HCT116 (cell line): ENCODE data around the gene FBXL7. TPM values are rescaled to one million over a fixed set of nuclear protein-coding genes. Genes with fewer than 3 reads are reported as not detected.

Experiments used
- ATAC-seq: fragments of 200-7000 bp; cut with Tn5 transposase; 2 replicates; pipeline ENCODE4 v1.9.1; 2020; ENCODE audit warnings: mild to moderate bottlenecking, moderate library complexity
- BruUV-seq: library from RNA; stranded (reverse); fragments of 400-500 nt; replicated peaks from 2 replicates; lab custom pipeline; 2021; lab: Mats Ljungman, UMichigan
- CTCF ChIA-PET: fragments of 300-600 bp; sonication (Branson Sonifier 250); formaldehyde crosslinking; loops from one replicate; lab custom pipeline; 2021; ENCODE audit warnings: antibody characterized with exemption; lab: Charles Lee
- POLR2A ChIA-PET: fragments of 300-600, 350-600 bp; sonication (Branson Sonifier 250); formaldehyde crosslinking; loops from one replicate; lab custom pipeline; 2021; ENCODE audit warnings: antibody characterized with exemption; lab: Charles Lee
- RAD21 ChIA-PET, 2 experiments: fragments of 300-600 bp; sonication (Branson Sonifier 250); formaldehyde crosslinking; loops; one replicate each; lab custom pipeline; 2023; ENCODE audit warnings: low total read pairs in 2 of 2; ENCODE audit not compliant: uncharacterized antibody in 2 of 2, unreplicated experiment in 2 of 2, low non-redundant PET in 1 of 2; lab: Charles Lee
- DNase-seq: peaks from one replicate; pipeline ENCODE4 v3.0.0-alpha.2; 2010; ENCODE audit warnings: low read depth, low spot score
- H2AFZ ChIP-seq: fragments of 200-600 bp; shearing (Covaris generic), sonication (generic); 2 replicates; pipeline ENCODE4 v1.6.1; 2017; ENCODE audit warnings: low read depth, mixed run types, mixed read lengths, antibody characterized with exemption, low read length; ENCODE audit not compliant: poor library complexity, severe bottlenecking
- H3K27ac ChIP-seq: 2 replicates; pipeline ENCODE4 v1.5.1; 2012; ENCODE audit warnings: low read depth, low read length
- H3K27me3 ChIP-seq: fragments of 200-600 bp; sonication (generic); 2 replicates; pipeline ENCODE4 v1.6.1; 2016; ENCODE audit warnings: mixed run types, low read length, mixed read lengths; ENCODE audit not compliant: insufficient read depth
- H3K36me3 ChIP-seq, 2 experiments: fragments of 200-500 bp in 1 of 2; fragments of 200-600 bp in 1 of 2; sonication (Bioruptor generic) in 1 of 2; sonication (generic) in 1 of 2; 2 replicates each; pipeline versions ENCODE4 v1.5.1 to v1.6.1; 2014 to 2016; ENCODE audit warnings: low read length in 2 of 2, inconsistent platforms in 1 of 2, mixed read lengths in 1 of 2, mixed run types in 1 of 2; ENCODE audit not compliant: insufficient read depth in 2 of 2, control insufficient read depth in 1 of 2
- H3K4me1 ChIP-seq, 2 experiments: fragments of 200-600 bp in 1 of 2; sonication (generic) in 1 of 2; 2 replicates each; pipeline versions ENCODE4 v1.5.1 to v1.6.1; 2012 to 2017; ENCODE audit warnings: low read length in 2 of 2, inconsistent platforms in 1 of 2, mild to moderate bottlenecking in 1 of 2, mixed read lengths in 1 of 2, mixed run types in 1 of 2, moderate library complexity in 1 of 2; ENCODE audit not compliant: insufficient read depth in 2 of 2, control insufficient read depth in 1 of 2
- H3K4me2 ChIP-seq: fragments of 200-600 bp; sonication (generic); 2 replicates; pipeline ENCODE4 v1.6.1; 2017; ENCODE audit warnings: mixed run types, low read length, mixed read lengths
- H3K4me3 ChIP-seq, 2 experiments: fragments of 200-600 bp in 1 of 2; sonication (generic) in 1 of 2; replicated peaks in 1 of 2; 2 replicates each; pipeline ENCODE4 v1.5.1; 2011 to 2016; ENCODE audit warnings: low read length in 2 of 2, control low read depth in 1 of 2, low read depth in 1 of 2, mild to moderate bottlenecking in 1 of 2, mixed read lengths in 1 of 2, mixed run types in 1 of 2
- H3K79me2 ChIP-seq: fragments of 200-600 bp; sonication (generic); 2 replicates; pipeline ENCODE4 v1.6.1; 2017; ENCODE audit warnings: mild to moderate bottlenecking, mixed run types, low read length, moderate library complexity, mixed read lengths; ENCODE audit not compliant: insufficient read depth
- H3K9ac ChIP-seq: fragments of 200-600 bp; sonication (generic); 2 replicates; pipeline ENCODE4 v1.6.1; 2016; ENCODE audit warnings: low read length, mixed read lengths
- H3K9me2 ChIP-seq: fragments of 200-600 bp; sonication (generic), shearing (Covaris generic); 2 replicates; pipeline ENCODE4 v1.6.1; 2017; ENCODE audit warnings: mixed run types, mild to moderate bottlenecking, moderate library complexity; ENCODE audit not compliant: insufficient read depth
- H3K9me3 ChIP-seq, 2 experiments: fragments of 200-500 bp in 1 of 2; fragments of 200-600 bp in 1 of 2; sonication (Bioruptor generic) in 1 of 2; sonication (generic) in 1 of 2; 2 replicates each; pipeline ENCODE4 v1.6.1; 2014 to 2017; ENCODE audit warnings: low read length in 2 of 2, mixed read lengths in 2 of 2, inconsistent platforms in 1 of 2, low read depth in 1 of 2, mild to moderate bottlenecking in 1 of 2, mixed run types in 1 of 2, moderate library complexity in 1 of 2; ENCODE audit not compliant: control insufficient read depth in 1 of 2, insufficient read depth in 1 of 2
- H4K20me1 ChIP-seq: fragments of 200-600 bp; sonication (generic), shearing (Covaris generic); 2 replicates; pipeline ENCODE4 v1.6.1; 2017; ENCODE audit warnings: mixed run types, mild to moderate bottlenecking, moderate library complexity; ENCODE audit not compliant: insufficient read depth
- CEBPB ChIP-seq: IDR thresholded peaks from 2 replicates; pipeline ENCODE4 v1.6.1; 2012; ENCODE audit warnings: low read depth
- EGR1 ChIP-seq: IDR thresholded peaks from 2 replicates; pipeline ENCODE4 v1.6.1; 2012; ENCODE audit warnings: low read depth
- ELF1 ChIP-seq: IDR thresholded peaks from 2 replicates; pipeline ENCODE4 v1.6.1; 2012; ENCODE audit warnings: low read depth, borderline replicate concordance
- EZH2 ChIP-seq: fragments of 200-600 bp; sonication (generic); IDR thresholded peaks from 2 replicates; pipeline ENCODE4 v1.6.1; 2017; ENCODE audit warnings: antibody characterized with exemption, mixed run types
- FOSL1 ChIP-seq: IDR thresholded peaks from 2 replicates; pipeline ENCODE4 v1.6.1; 2012; ENCODE audit warnings: low read depth
- SP1 ChIP-seq: IDR thresholded peaks from 2 replicates; pipeline ENCODE4 v1.6.1; 2012; ENCODE audit warnings: low read depth
- SRF ChIP-seq: IDR thresholded peaks from 2 replicates; pipeline ENCODE4 v1.6.1; 2012; ENCODE audit warnings: low read depth
- TCF7L2 ChIP-seq: IDR thresholded peaks from 2 replicates; pipeline ENCODE4 v1.7.0; 2011; ENCODE audit warnings: borderline replicate concordance, inconsistent platforms; ENCODE audit not compliant: insufficient read depth, insufficient read length; ENCODE audit errors: extremely low read depth
- ZNF274 ChIP-seq: fragments of 200-500 bp; sonication (Bioruptor generic); IDR thresholded peaks from 2 replicates; pipeline ENCODE4 v1.6.1; 2014; ENCODE audit warnings: mild to moderate bottlenecking, low read depth, low read length, inconsistent platforms
- intact Hi-C: fragments of 100-400 bp; cut with micrococcal nuclease; formaldehyde crosslinking; loops from 2 replicates; pipeline ENCODE4 v1.10.0; 2022
- total RNA-seq: library from RNA; stranded (reverse); gene quantifications from one replicate; pipeline ENCODE4 v1.2.1, GENCODE V29; 2021; ENCODE audit not compliant: unreplicated experiment
- TF ChIP-seq, protein P1 (sequence below): IDR thresholded peaks from 2 replicates; pipeline ENCODE4 v1.6.1; 2011; ENCODE audit warnings: mild to moderate bottlenecking, low read length, moderate library complexity; ENCODE audit not compliant: insufficient replicate concordance; ENCODE audit errors: extremely low read depth
- TF ChIP-seq, protein P2 (sequence below): IDR thresholded peaks from 2 replicates; pipeline ENCODE4 v1.6.1; 2012

The FBXL7 gene
- total RNA-seq, 1 experiment from 2014 or later = 0.05 TPM

DNA sequence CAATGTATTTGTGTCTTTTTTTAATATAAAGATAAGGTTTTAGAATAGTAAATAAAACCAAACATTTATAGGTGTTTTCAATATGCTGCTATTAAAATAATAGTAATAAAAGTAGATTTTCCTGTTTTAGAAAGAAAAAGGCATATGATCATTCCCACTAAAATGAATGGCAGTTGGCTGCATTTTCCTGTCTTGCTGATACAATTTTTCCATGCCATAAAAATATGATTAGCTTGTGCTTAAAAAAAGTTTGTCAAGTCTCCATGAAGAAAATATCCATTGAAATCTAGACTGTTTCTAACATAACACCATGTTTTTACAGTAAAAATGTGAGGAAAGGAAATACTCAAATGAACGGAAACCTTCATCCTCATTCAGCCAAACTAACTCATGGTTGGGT, 65.0 kb downstream of the FBXL7 start:
- H3K27me3 ChIP-seq = no peaks in the 10 kb centered on the region
- ATAC-seq (no peak), DNase-seq (no peak)
- intact Hi-C loops = no loop called here
- no peaks in the 10 kb centered on the region for H4K20me1 ChIP-seq
- ChIA-PET POLR2A (no interaction called here), RAD21 (no interaction called here), CTCF (no interaction called here)
- TF ChIP-seq SP1 (no peak), TCF7L2 (no peak), CEBPB (no peak), FOSL1 (no peak), SRF (no peak), ZNF274 (no peak), EZH2 (no peak), ELF1 (no peak), EGR1 (no peak)
- TF ChIP-seq, protein P1, sequence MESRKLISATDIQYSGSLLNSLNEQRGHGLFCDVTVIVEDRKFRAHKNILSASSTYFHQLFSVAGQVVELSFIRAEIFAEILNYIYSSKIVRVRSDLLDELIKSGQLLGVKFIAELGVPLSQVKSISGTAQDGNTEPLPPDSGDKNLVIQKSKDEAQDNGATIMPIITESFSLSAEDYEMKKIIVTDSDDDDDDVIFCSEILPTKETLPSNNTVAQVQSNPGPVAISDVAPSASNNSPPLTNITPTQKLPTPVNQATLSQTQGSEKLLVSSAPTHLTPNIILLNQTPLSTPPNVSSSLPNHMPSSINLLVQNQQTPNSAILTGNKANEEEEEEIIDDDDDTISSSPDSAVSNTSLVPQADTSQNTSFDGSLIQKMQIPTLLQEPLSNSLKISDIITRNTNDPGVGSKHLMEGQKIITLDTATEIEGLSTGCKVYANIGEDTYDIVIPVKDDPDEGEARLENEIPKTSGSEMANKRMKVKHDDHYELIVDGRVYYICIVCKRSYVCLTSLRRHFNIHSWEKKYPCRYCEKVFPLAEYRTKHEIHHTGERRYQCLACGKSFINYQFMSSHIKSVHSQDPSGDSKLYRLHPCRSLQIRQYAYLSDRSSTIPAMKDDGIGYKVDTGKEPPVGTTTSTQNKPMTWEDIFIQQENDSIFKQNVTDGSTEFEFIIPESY = no peak
- TF ChIP-seq, protein P2, sequence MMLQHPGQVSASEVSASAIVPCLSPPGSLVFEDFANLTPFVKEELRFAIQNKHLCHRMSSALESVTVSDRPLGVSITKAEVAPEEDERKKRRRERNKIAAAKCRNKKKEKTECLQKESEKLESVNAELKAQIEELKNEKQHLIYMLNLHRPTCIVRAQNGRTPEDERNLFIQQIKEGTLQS = no peak
- no peaks in the 10 kb centered on the region for H3K36me3 ChIP-seq
- no peaks in the 10 kb centered on the region for H3K4me1 ChIP-seq
- no peaks in the 10 kb centered on the region for H3K9me2 ChIP-seq
- no peak overlapping the region for H3K4me3 ChIP-seq
- peaks cover 3 to 6% of the 10 kb centered on the region in 2 experiments; a peak in 2 of 4 replicates for H3K9me3 ChIP-seq
- H3K79me2 ChIP-seq = no peaks in the 10 kb centered on the region
- no peak overlapping the region for H3K9ac ChIP-seq
- no peak overlapping the region for H3K4me2 ChIP-seq
- H2AFZ ChIP-seq = no peak overlapping the region
- BruUV-seq = no TSS peak
- H3K27ac ChIP-seq = no peak overlapping the region
